PFSK-1 (cell line): ENCODE data around the gene PALLD.

Experiments
- FOXP2 ChIP-seq: optimal IDR thresholded peaks from 2 replicates; pipeline ENCODE3; 2011; ENCODE audit warnings: borderline replicate concordance, control low read depth, inconsistent platforms; ENCODE audit not compliant: insufficient read depth; ENCODE audit errors: extremely low read length, extremely low read depth
- POLR2AphosphoS5 ChIP-seq: IDR thresholded peaks from 2 replicates; pipeline ENCODE4 v1.6.1; 2012; ENCODE audit warnings: low read depth, mild to moderate bottlenecking, control low read depth, low read length, moderate library complexity
- SIN3A ChIP-seq: IDR thresholded peaks from 2 replicates; pipeline ENCODE4 v1.6.1; 2012; ENCODE audit warnings: mild to moderate bottlenecking, low read length, moderate library complexity, borderline replicate concordance; ENCODE audit not compliant: insufficient read depth
- TAF1 ChIP-seq: IDR thresholded peaks from 2 replicates; pipeline ENCODE4 v1.6.1; 2012; ENCODE audit warnings: low read length, control low read depth, borderline replicate concordance; ENCODE audit not compliant: insufficient read depth
- TF ChIP-seq, protein P1 (sequence below), 2 experiments: IDR thresholded peaks; 2 replicates each; pipeline versions ENCODE4 v1.6.1 to v1.8.0; 2011 to 2012; ENCODE audit warnings: low read depth in 2 of 2, low read length in 2 of 2, control low read depth in 1 of 2, inconsistent platforms in 1 of 2, mild to moderate bottlenecking in 1 of 2, moderate library complexity in 1 of 2; ENCODE audit not compliant: insufficient read depth in 1 of 2

The PALLD gene

DNA sequence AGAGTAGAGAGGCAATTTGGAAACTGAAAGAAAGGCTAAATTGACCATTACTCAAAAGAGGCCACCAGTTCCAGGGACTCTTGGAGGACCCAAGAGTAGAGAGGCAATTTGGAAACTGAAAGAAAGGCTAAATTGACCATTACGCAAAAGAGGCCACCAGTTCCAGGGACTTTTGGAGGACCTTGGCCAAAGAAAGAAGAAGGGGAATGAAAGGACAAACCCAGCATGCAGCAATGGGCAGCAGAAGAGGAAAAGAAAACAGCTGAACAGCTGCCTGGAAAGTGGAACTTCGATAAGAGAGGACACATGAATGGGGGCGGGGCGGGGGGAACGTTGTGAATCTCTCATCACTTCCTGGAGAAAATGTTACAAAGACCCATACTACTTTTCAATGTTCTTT, 80.8 kb downstream of the PALLD start:
- TF ChIP-seq POLR2AphosphoS5 (no peak), TAF1 (no peak), FOXP2 (no peak), SIN3A (no peak)
- TF ChIP-seq, protein P1, sequence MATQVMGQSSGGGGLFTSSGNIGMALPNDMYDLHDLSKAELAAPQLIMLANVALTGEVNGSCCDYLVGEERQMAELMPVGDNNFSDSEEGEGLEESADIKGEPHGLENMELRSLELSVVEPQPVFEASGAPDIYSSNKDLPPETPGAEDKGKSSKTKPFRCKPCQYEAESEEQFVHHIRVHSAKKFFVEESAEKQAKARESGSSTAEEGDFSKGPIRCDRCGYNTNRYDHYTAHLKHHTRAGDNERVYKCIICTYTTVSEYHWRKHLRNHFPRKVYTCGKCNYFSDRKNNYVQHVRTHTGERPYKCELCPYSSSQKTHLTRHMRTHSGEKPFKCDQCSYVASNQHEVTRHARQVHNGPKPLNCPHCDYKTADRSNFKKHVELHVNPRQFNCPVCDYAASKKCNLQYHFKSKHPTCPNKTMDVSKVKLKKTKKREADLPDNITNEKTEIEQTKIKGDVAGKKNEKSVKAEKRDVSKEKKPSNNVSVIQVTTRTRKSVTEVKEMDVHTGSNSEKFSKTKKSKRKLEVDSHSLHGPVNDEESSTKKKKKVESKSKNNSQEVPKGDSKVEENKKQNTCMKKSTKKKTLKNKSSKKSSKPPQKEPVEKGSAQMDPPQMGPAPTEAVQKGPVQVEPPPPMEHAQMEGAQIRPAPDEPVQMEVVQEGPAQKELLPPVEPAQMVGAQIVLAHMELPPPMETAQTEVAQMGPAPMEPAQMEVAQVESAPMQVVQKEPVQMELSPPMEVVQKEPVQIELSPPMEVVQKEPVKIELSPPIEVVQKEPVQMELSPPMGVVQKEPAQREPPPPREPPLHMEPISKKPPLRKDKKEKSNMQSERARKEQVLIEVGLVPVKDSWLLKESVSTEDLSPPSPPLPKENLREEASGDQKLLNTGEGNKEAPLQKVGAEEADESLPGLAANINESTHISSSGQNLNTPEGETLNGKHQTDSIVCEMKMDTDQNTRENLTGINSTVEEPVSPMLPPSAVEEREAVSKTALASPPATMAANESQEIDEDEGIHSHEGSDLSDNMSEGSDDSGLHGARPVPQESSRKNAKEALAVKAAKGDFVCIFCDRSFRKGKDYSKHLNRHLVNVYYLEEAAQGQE (IDR thresholded peaks at IDR 0.05; ENCODE audit: insufficient read depth in 1 of 2, low read depth in 2 of 2, low read length in 2 of 2), result no peak

DNA sequence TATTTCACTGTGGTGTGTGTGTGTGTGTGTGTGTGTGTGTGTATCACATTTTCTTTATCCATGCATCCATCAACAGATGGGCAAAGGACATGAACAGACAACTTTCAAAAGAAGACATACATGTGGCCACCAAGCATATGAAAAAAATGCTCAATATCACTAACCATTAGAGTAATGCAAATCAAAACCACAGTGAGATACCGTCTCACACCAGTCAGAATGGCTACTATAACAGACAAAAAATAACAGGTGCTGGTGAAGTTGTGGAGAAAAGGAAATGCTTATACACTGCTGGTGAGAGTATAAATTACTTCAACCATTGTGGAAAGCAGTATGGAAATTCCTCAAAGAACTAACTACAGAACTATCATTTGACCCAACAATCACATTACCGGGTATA, 83.4 kb downstream of the PALLD start:
- no peak for TF ChIP-seq FOXP2
- TF ChIP-seq TAF1, result no peak
- TF ChIP-seq, protein P1 (IDR thresholded peaks at IDR 0.05; ENCODE audit: insufficient read depth in 1 of 2, low read depth in 2 of 2, low read length in 2 of 2), result no peak
- TF ChIP-seq SIN3A, result no peak
- no peak for TF ChIP-seq POLR2AphosphoS5

DNA sequence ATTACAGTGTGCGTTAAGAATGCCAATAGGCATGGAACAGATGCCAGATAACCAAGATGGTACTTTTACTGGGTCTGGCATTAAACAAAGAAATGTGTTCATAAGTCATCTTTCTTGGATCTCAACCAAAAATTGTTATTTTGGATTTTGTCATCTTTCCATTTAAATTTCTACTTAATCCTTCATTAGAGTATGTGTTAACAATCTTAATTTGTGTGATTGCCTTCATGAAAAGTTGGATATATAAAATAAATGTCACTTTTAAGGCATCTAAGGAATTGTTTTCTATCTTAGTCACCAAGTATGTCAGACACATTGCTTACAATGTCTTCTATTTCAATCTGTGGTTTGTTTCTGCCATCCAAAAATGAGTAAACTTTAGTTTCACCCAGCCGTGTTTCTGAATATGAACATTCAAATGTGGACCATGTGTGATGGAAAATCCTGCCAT, 87.5 kb downstream of the PALLD start:
- no peak for TF ChIP-seq POLR2AphosphoS5
- no peak for TF ChIP-seq FOXP2
- no peak for TF ChIP-seq SIN3A
- TF ChIP-seq TAF1, result no peak

DNA sequence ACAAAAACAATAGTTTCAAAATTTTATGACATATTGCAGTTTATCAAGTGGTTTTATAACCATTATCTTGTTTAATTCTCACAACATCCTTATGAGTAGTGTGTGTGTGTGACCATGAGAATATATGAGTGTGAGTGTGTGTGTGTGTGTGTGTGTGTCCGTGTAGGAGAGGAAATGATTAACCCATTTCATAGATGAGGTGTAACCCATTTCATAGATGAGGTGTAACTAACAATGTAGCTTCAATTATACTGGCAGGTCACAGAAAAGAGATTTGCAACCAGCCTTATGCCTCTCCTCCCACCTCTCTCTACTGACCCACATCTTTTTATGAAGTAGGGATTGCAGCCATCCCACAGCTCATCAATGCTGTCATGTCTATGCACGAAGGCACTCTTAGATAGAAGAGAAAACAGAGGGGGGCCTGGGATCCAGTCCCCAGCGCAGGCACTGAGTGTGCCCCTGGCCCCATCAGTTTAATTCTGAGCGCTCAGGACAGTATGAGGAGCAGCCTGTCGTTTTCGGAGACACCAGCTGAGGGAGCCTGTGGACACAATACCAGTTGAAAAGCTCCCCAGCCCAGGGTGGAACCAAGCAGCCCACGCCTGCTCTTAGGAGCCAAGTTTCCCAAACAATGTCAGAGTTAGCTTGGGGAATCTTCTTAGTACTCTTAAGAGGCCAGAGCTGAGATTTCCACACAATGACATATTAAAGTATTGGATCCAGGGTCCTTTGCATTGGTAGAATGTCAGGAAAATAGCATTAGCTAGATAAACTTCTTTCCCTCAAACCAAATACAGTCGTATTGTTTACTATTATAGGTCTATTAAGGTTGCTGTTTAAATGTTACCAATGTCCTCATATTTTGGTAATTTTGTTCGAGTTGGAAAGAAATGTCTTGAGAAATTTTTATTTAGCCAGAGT, 88.6 kb downstream of the PALLD start:
- TF ChIP-seq FOXP2 (no peak), TAF1 (no peak), SIN3A (no peak)
- TF ChIP-seq, protein P1 (IDR thresholded peaks at IDR 0.05; ENCODE audit: insufficient read depth in 1 of 2, low read depth in 2 of 2, low read length in 2 of 2), result no peak

DNA sequence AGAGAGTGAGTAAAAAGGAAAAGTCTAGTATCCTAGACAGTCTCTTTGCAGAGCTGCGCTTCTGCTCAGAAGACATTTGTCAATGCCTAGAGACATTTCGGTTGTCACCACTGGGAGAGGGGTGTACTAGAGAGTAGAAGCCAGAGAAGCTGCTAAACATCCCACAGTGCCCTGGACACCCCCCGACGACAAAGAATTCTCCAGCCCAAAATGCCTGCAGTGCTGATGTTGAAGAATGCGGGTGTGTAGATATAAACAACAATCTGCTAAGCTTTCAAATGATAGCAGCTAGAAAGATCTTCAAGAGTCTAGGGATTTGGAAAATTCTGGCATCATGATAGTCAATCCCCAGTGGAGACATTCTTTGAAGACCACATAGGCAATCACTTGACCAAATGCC, 90.1 kb downstream of the PALLD start:
- no peak for TF ChIP-seq FOXP2
- no peak for TF ChIP-seq SIN3A
